HG02571 (cell line): ENCODE measurements around the gene PLEKHH3.

Experiments
- ATAC-seq: cut with Tn5 transposase; IDR thresholded peaks from one replicate; pipeline ENCODE4 v1.9.1; 2021; ENCODE audit warnings: mild to moderate bottlenecking, moderate library complexity; ENCODE audit not compliant: unreplicated experiment

The PLEKHH3 gene, protein sequence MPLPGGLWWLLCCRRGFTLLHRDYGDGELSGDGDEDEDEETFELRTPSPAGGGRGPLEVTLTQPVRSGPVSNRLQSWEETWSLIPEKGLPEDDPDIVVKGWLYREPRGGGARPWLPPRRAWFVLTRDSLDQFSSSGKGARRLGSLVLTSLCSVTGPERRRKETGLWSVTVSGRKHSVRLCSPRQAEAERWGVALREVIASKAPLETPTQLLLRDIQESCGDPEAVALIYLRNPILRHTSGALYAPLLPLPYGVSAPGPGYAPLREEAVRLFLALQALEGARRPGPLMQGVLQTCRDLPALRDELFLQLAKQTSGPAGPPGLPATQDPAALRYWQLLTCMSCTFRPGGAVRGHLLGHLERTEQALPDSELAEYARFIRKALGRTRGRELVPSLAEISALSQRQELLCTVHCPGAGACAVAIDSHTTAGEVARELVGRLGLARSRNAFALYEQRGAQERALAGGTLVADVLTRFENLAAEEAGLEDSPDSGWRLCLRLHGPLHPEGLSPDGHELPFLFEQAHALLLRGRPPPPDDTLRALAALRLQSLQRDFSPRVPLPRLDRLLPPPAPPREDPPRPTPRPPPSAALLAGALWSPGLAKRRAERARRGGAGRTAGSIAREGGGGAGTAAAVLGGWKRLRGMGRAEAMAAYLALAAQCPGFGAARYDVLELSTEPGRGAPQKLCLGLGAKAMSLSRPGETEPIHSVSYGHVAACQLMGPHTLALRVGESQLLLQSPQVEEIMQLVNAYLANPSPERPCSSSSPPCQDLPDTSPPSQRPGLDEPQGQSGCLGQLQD

DNA sequence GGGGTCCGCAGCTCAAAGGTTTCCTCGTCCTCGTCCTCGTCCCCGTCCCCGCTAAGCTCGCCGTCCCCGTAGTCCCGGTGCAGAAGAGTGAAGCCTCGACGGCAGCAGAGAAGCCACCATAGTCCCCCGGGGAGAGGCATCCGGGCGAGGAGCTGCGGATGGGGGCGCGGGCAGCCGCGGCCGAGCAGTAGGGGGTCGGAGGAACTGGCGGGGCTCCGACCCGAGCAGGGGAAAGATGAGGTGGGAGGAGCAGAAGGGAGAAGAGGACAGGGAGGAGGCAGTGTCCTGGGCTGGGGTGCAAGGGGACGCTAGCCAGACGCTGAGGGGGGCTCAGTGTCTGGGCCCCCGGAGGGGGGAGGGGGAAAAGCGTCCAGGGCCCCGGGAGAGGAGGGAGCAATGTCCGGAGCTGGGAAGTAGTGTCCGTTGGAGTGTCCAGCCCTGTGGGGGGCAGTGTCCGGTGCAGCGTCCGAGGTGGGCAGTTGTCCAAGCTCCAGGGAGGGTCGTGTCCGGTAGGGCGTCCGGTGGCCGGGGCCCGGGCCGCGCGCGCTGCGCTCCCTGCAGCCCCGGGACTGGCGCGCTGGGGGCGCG, at the start of gene PLEKHH3:
Gene PLEKHH3, minus strand, starts transcription at position 571 of the 588 bp plus-strand sequence. Its CDS starts 431 bp downstream, at position 140.
- ATAC-seq: no peak

GRCh38 chr17:42725143-42725542, 48.3 kb upstream of the PLEKHH3 start:
- no peak for ATAC-seq

GRCh38 chr17:42723636-42724035, 46.8 kb upstream of the PLEKHH3 start:
- ATAC-seq: no peak

DNA sequence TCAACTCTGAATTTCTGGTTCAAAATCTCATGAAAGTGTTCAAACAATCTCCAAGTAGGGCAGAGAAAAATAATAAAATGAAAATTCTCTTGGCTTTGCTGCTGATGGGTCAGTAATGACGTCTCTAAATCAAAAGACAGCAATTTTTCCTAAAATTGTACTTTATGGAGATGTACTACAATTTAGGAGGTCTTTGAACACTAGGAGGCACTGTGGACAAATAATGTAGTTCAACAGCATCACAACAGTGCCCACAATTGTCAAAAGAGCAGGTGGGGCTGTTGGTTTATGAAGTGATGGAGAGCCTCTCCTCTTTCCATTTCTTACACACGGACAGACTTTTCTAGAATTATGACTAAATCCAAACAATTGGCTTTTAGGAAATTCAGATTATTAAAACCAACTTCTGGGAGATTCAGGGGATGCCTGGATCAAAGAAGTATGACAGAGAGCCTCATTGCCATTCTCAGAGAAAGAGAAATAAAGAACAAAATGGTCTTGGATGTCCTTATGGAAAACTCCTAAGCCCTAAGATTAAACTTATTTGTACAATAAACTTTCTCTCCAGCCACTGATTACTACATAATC, 44.3 kb upstream of the PLEKHH3 start:
- ATAC-seq: no peak

DNA sequence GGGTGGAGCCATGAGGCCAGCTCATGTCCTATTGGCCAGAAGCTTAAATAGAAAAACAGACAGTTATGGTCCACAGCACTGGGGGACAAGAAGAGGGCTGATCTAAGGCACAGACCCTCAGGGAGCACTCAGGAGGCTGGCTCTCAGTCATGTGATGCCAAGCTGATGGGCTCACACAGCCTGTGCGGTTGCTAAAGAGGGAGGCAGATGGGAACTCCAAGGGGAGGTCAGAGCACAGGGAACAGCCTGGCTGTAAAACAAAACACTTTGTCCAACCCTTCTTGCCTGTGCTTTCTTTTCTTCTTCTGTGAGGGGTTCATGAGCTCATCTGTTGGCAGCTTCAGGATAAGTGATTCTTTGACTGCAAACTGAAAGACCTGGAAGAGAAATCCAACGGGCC, 32.8 kb upstream of the PLEKHH3 start:
- ATAC-seq: no peak

- no peak for ATAC-seq
Measured at GRCh38 chr17:42708588-42708987, 31.8 kb upstream of the PLEKHH3 start.

DNA sequence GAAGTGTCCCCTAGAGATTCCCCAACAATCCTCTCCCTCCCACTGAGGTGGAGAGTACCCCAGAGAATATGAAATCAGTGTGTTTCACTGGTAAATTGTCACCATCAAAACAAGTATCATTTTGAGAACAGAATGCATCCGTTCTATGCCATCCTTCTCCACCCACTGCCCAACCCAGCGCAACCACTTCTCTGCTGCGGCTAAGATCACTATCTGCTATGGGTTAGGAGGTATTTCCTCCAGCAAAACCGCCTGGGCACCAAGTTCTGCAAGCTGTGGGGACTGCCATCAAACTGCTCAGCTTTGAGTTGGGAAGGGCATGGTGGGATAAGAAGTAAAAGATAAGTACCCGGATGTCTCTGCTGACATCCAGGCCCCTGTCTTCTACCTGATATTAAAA, 29.9 kb upstream of the PLEKHH3 start:
- no peak for ATAC-seq

DNA sequence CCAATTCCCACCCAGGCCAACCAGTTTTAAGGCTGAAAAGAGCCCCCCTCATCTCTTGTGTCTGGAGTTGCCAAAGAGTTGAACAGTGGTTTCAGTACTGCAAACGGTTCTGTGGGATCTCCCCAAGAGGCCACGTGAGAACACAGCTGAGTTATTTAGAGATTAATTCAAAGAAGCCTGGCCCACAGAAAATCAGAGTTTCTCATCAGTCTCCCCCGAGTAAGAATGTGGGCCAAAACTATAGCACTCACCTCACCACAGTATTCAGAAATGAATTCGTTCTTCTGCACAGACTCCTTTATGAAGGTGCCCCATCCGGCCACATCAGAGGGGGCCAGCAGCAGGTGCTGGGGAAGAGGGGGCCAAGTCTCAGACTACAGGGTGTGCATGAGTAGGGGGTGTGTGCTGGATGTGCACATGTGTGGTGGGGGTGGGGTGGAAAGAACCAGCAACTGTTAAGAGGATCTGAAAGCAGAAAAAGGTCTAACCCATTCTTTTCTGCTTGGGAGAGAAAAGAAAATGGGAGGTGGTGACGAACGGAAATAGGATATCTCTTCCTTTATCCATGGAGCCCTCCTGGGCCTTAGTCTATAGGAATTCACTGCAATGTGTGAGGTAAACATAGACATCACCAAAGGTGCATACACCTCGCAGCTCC, 28.2 kb upstream of the PLEKHH3 start:
- peak; percentile 71 for ATAC-seq

DNA sequence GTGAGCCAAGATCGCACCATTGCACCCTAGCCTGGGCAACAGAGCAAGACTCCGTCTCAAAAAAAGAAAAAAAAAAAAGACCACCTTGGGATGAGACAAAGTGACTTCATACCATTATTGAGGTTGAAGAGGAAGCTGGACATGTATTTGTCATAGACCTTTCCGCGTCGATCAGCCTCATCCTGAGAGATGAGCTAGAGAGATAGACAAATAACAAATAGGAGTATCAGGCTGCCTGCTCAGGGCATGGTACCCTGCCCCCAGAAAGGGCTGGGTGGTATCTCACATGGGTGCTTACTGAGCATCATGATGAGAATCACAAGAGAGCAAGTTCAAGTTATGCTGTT, 27.7 kb upstream of the PLEKHH3 start:
- ATAC-seq: no peak

DNA sequence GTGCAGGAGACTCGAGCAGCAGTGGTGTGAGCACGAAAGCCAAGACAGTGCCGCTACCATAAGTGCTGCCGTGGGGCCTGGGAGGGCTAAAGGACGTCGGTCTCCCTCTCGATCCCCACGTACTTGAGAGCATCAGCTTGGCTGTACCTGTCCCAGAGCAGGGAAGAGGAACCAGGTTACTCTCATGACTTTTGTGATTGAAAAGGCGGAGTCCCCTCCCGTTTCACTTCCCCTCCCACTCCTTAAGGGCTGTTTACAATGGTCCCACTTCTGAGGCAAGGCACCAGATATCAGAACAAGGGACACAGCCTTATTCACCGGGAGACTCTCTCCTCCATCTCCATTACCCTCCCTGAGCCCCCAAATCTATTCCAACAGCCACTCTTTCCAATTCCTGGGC, 25.7 kb upstream of the PLEKHH3 start:
- no peak for ATAC-seq

DNA sequence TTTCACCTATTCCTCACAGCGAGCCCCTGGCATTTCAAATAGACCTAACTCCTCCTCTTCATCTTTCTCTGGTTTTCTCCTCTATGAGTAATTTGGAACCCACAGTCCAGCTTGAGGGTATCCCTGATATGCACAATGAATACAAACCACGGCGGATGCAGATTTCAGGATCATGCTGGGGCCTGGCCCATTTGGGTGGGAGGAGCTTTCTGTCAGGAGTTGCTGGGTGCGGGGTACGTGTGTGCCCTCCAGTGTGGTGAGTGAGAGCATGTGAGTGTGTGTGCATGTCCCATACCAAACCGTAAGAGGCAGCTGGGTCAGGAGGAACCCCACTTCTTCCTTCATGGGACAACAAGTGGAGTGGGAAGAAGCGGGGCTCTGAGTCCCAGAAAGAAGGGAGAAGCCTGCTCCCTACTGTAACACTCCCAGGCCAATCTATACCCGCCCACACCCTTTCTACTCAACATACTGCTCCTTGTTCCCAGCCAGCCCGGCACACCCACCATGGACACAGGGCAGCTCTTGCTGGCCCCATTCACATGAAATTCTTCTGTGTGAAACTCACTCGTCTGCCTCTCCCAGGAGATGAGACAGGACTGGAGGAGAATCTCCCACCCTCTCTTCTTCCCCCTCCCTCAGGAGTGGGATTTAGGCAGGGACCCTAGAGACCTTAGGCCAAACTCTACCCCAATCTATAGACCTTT, 23.9 kb upstream of the PLEKHH3 start:
- ATAC-seq: no peak

DNA sequence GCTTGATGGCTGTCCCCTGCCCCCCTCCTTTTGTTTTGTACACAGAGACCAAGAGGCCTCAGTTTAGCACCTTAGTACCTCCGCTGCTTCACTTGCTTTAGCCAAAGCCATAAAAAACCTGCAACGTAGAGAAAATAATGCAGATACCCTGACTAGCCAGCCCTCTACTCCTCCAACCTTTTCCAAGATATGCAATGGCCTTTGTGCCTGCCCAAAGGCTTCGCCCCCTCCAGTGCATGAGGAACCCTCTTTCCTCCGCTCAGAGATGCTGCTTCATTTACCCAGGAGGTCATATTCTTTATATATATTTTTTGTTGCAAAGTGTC, 22.6 kb upstream of the PLEKHH3 start:
- no peak for ATAC-seq

- ATAC-seq: no peak
Measured at GRCh38 chr17:42698736-42699414, 22.1 kb upstream of the PLEKHH3 start.

- ATAC-seq: no peak
Measured at GRCh38 chr17:42697108-42697811, 20.5 kb upstream of the PLEKHH3 start.

DNA sequence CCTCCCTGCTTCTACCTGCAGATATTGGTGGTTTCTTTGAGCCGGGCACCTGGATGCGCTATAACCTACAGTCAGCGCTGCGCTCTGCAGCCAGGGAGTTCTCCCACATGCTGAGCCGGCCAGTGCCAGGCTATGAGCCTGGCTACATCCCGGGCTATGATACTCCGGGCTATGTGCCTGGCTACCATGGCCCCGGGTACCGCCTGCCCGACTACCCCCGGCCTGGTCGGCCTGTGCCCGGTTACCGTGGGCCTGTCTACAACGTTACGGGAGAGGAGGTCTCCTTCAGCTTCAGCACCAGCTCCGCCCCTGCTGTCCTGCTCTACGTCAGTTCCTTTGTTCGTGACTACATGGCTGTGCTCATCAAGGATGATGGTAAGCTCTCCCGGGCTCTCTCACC, 18.7 kb upstream of the PLEKHH3 start:
- no peak for ATAC-seq

- ATAC-seq: no peak
Measured at GRCh38 chr17:42694524-42694923, 17.7 kb upstream of the PLEKHH3 start.

DNA sequence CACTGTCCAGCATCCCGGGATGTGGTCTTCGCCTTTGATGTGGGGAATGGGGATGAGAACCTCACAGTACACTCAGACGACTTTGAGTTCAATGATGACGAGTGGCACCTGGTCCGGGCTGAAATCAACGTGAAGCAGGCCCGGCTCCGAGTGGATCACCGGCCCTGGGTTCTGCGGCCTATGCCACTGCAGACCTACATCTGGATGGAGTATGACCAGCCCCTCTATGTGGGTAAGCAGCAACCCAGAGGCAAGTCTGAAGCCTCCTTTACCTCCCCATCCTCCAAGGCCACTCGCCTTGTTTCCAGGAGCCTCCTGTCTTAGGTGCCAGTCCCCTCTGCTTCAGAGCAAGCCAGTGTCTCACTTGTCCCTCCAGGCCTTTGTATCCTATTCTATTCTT, 15.7 kb upstream of the PLEKHH3 start:
- no peak for ATAC-seq

- ATAC-seq: no peak
Measured at GRCh38 chr17:42691021-42691545, 14.3 kb upstream of the PLEKHH3 start.

DNA sequence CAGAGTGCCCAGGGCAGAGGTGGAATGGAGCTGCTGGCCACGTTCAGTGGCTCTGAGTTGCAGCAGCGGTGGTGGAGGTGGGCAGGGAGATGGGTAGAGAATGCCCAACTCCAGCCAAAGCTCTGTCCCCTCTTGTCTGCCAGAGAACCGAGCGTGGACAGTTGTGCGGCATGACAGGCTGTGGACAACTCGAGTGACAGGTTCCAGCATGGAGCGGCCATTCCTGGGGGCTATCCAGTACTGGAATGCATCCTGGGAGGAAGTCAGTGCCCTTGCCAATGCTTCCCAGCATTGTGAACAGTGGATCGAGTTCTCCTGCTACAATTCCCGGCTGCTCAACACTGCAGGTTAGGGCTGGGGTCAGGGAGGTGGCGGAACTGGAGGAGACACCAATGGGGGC, 13.8 kb upstream of the PLEKHH3 start:
- ATAC-seq: no peak
